Effector memory CD4-positive, alpha-beta T cell (primary cell): ENCODE data around the gene P2RX1.

Experiments
- DNase-seq, 3 donors: peaks; one replicate each; pipeline ENCODE4 v3.0.0-alpha.2; 2020
- H3K27ac ChIP-seq: 2 replicates; pipeline ENCODE4 v1.7.0; 2013; ENCODE audit warnings: mild to moderate bottlenecking, low read length, moderate library complexity; ENCODE audit not compliant: insufficient read depth, poor library complexity, severe bottlenecking
- H3K27me3 ChIP-seq: replicated peaks from 2 replicates; pipeline ENCODE4 v1.7.0; 2013; ENCODE audit warnings: mild to moderate bottlenecking, low read length; ENCODE audit not compliant: insufficient read depth, control insufficient read depth, poor library complexity, severe bottlenecking
- H3K36me3 ChIP-seq: 2 replicates; pipeline ENCODE4 v1.7.0; 2013; ENCODE audit warnings: mild to moderate bottlenecking, low read length, moderate library complexity; ENCODE audit not compliant: control insufficient read depth, insufficient read depth
- H3K4me1 ChIP-seq: 2 replicates; pipeline ENCODE4 v1.7.0; 2013; ENCODE audit warnings: low read length, mild to moderate bottlenecking; ENCODE audit not compliant: control insufficient read depth, insufficient read depth, poor library complexity, severe bottlenecking
- H3K4me3 ChIP-seq: 2 replicates; pipeline ENCODE4 v1.7.0; 2013; ENCODE audit warnings: low read length, low read depth, mild to moderate bottlenecking; ENCODE audit not compliant: insufficient read depth, poor library complexity, severe bottlenecking
- H3K9me3 ChIP-seq: 2 replicates; pipeline ENCODE4 v1.7.0; 2013; ENCODE audit warnings: mild to moderate bottlenecking, low read length, moderate library complexity; ENCODE audit not compliant: control insufficient read depth

P2RX1 gene

GRCh38 chr17:3940965-3941698, 24.9 kb upstream of the P2RX1 start:
- Histone ChIP-seq H3K4me1 (no peaks in the 10 kb centered on the region), H3K4me3 (no peak overlapping the region), H3K36me3 (peaks cover 84% of the 10 kb centered on the region), H3K9me3 (no peaks in the 10 kb centered on the region), H3K27ac (no peak overlapping the region), H3K27me3 (no peaks in the 10 kb centered on the region)
- DNase-seq: no peak

- no peak overlapping the region for H3K4me3 ChIP-seq
- peaks cover 71% of the 10 kb centered on the region for H3K36me3 ChIP-seq
- no peaks in the 10 kb centered on the region for H3K4me1 ChIP-seq
- no peaks in the 10 kb centered on the region for H3K27me3 ChIP-seq
- no peaks in the 10 kb centered on the region for H3K9me3 ChIP-seq
- no peak overlapping the region for H3K27ac ChIP-seq
- DNase-seq: no peak
Observed at GRCh38 chr17:3937359-3937758, 21.1 kb upstream of the P2RX1 start.

GRCh38 chr17:3935825-3936355, 19.6 kb upstream of the P2RX1 start:
- H3K27ac ChIP-seq: no peak overlapping the region
- H3K27me3 ChIP-seq: no peaks in the 10 kb centered on the region
- H3K36me3 ChIP-seq: peaks cover 69% of the 10 kb centered on the region
- no peak overlapping the region for H3K4me3 ChIP-seq
- no peaks in the 10 kb centered on the region for H3K9me3 ChIP-seq
- no peaks in the 10 kb centered on the region for H3K4me1 ChIP-seq
- no peak for DNase-seq

GRCh38 chr17:3935140-3935542, 18.9 kb upstream of the P2RX1 start:
- Histone ChIP-seq H3K9me3 (no peaks in the 10 kb centered on the region), H3K36me3 (peaks cover 73% of the 10 kb centered on the region), H3K27ac (no peak overlapping the region), H3K4me1 (no peaks in the 10 kb centered on the region), H3K4me3 (no peak overlapping the region), H3K27me3 (no peaks in the 10 kb centered on the region)
- DNase-seq: no peak

GRCh38 chr17:3929764-3930163, 13.5 kb upstream of the P2RX1 start:
- H3K27ac ChIP-seq: no peak overlapping the region
- no peak for DNase-seq
- H3K36me3 ChIP-seq: peaks cover 78% of the 10 kb centered on the region
- H3K4me1 ChIP-seq: no peaks in the 10 kb centered on the region
- no peaks in the 10 kb centered on the region for H3K9me3 ChIP-seq
- no peak overlapping the region for H3K4me3 ChIP-seq
- H3K27me3 ChIP-seq: no peaks in the 10 kb centered on the region

GRCh38 chr17:3929181-3929580, 12.9 kb upstream of the P2RX1 start:
- H3K36me3 ChIP-seq: peaks cover 82% of the 10 kb centered on the region
- H3K4me3 ChIP-seq: no peak overlapping the region
- H3K27ac ChIP-seq: peak overlapping the region; percentile 33
- no peaks in the 10 kb centered on the region for H3K27me3 ChIP-seq
- H3K9me3 ChIP-seq: no peaks in the 10 kb centered on the region
- no peaks in the 10 kb centered on the region for H3K4me1 ChIP-seq
- DNase-seq: no peak

- Histone ChIP-seq H3K36me3 (peaks cover 84% of the 10 kb centered on the region), H3K9me3 (no peaks in the 10 kb centered on the region), H3K4me3 (no peak overlapping the region), H3K27ac (no peak overlapping the region), H3K27me3 (no peaks in the 10 kb centered on the region), H3K4me1 (no peaks in the 10 kb centered on the region)
- DNase-seq: no peak
Observed at GRCh38 chr17:3928406-3928805, 12.1 kb upstream of the P2RX1 start.

- Histone ChIP-seq H3K4me3 (no peak overlapping the region), H3K9me3 (no peaks in the 10 kb centered on the region), H3K36me3 (peaks cover 83% of the 10 kb centered on the region), H3K4me1 (no peaks in the 10 kb centered on the region), H3K27me3 (no peaks in the 10 kb centered on the region), H3K27ac (no peak overlapping the region)
- DNase-seq: no peak
Observed at GRCh38 chr17:3927628-3928340, 11.5 kb upstream of the P2RX1 start.

- Histone ChIP-seq H3K4me3 (no peak overlapping the region), H3K4me1 (no peaks in the 10 kb centered on the region), H3K9me3 (no peaks in the 10 kb centered on the region), H3K27me3 (no peaks in the 10 kb centered on the region), H3K27ac (no peak overlapping the region), H3K36me3 (peaks cover 76% of the 10 kb centered on the region)
- DNase-seq: no peak
Observed at GRCh38 chr17:3926860-3927627, 10.8 kb upstream of the P2RX1 start.
